C4-2B (cell line): ENCODE data around the gene LIG3.

ENCODE experiments used
- H3K27ac ChIP-seq: fragments of 450-650 bp; 2 replicates; pipeline ENCODE4 v1.5.1; 2017
- ZFX ChIP-seq: fragments of 450-650 bp; IDR thresholded peaks from 2 replicates; pipeline ENCODE4 v1.6.1; 2017
- TF ChIP-seq, protein P1 (sequence below): fragments of 450-650 bp; conservative IDR thresholded peaks from 2 replicates; pipeline ENCODE4 v1.5.1; 2017; ENCODE audit warnings: mild to moderate bottlenecking

The LIG3 gene

DNA sequence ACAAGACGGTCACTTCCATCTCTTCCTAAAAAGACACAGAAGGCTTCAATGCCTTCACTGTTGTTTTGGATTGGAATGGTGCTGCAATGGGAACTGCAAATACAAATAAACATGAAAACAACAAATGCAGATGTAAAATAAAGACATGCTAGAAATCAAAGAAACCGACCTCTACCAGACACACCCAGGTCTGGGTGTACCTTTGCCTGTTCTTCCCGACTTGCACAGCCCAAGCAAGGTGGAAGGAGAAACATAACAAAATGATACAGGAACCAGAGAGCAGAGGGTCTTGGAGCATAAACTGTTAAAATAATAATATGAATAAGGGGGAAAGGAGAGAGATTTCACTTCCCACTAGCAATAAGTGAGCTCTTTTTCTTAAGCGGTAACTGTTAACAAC, 65.9 kb downstream of the LIG3 start:
- TF ChIP-seq, protein P1, sequence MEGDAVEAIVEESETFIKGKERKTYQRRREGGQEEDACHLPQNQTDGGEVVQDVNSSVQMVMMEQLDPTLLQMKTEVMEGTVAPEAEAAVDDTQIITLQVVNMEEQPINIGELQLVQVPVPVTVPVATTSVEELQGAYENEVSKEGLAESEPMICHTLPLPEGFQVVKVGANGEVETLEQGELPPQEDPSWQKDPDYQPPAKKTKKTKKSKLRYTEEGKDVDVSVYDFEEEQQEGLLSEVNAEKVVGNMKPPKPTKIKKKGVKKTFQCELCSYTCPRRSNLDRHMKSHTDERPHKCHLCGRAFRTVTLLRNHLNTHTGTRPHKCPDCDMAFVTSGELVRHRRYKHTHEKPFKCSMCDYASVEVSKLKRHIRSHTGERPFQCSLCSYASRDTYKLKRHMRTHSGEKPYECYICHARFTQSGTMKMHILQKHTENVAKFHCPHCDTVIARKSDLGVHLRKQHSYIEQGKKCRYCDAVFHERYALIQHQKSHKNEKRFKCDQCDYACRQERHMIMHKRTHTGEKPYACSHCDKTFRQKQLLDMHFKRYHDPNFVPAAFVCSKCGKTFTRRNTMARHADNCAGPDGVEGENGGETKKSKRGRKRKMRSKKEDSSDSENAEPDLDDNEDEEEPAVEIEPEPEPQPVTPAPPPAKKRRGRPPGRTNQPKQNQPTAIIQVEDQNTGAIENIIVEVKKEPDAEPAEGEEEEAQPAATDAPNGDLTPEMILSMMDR: no peak
- TF ChIP-seq ZFX: no peak
- no peak overlapping the region for H3K27ac ChIP-seq

DNA sequence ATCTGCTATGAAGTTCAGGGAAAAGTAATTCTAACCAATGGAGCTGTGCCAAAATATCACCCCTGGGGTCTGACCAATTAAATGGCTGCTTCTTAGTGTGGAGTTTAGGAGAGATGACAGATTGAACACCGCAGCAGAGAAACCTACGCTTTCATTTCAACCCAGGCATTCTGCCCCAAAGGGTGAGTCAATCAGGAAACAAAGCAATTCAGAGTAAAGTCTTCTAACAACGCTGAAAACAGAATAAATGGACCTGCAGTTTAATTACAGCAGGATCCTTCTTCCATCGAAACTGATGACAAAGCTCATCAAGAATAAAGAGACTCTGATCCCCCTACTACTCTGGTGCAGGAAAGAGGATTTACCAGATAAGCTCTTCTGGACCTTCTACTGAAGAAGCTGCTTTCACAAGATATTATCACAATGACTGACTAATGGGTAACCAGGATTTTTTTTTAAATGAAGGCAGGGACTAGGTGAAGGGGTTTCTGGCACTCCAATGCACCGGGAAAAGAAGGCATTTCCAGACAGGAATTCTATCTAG, 66.5 kb downstream of the LIG3 start:
- no peak for TF ChIP-seq ZFX
- TF ChIP-seq, protein P1: no peak
- H3K27ac ChIP-seq: no peak overlapping the region

DNA sequence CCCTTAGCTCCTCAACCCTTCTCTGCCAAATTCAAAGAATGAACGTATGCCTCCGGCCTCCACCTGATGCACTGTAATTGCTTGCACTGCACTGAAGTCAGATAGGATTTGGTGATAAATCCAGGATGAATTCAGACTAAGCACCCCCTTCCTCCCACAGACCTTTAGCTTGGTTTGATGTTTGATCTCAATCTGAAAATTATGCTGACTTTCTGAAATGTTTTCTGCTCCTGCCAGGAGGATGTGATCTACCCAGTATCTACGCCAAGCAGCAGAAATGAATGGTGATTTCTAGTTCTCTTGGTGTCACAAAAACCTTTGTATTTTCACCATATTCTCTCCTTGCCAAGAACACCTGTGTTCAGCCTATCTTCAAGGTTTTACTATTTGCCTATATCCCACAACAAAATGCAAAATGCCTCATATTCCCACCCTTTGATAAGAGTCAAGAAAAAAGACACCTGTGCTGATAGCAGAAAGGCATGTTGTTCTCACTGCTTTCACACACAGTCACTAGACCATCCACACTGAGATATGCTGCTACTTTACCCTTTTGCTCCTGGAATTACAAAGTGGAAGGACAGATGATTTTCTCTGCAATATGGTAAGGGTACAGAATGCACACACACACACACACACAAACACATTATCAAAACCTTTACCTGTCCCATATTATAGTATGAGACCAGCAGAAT, 68.5 kb downstream of the LIG3 start:
- no peak overlapping the region for H3K27ac ChIP-seq
- TF ChIP-seq, protein P1: no peak
- TF ChIP-seq ZFX: no peak

DNA sequence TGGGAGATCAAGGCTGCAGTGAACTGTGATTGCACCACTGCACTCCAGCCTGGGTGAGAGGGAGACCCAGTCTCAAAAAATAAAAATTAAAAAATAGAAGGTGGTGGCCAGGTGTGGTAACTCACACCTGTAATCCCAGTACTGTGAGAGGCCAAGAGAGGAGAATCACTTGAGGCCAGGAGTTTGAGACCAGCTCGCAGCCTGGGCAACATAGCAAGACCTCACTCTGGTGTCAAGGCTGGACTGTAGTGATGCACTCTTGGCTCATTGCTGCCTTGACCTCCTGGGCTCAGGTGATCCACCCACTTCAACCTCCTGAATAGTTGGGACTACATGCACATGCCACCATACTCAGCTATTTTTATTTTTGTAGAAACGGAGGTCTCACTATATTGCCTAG, 69.9 kb downstream of the LIG3 start:
- no peak overlapping the region for H3K27ac ChIP-seq
- TF ChIP-seq ZFX: no peak
- TF ChIP-seq, protein P1: no peak

DNA sequence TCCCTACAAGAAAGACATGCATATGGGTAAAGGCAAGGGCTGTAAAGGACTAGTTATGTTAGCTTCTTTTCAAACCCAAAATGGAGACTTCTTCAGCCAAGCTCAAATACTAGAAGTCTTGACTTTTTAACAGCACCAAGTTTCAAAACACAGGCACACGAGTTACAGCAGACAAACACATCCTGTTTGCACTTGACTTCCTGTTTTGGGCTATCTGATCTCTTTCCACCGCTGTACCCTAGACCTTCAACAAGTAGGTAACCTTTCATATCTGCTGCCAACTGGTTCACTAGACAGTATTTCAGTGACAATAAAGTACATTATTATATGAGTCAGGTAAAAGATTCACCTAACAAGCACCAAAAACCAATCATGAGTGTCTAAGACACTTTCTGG, 70.9 kb downstream of the LIG3 start:
- H3K27ac ChIP-seq: no peak overlapping the region
- TF ChIP-seq, protein P1: no peak
- TF ChIP-seq ZFX: no peak

DNA sequence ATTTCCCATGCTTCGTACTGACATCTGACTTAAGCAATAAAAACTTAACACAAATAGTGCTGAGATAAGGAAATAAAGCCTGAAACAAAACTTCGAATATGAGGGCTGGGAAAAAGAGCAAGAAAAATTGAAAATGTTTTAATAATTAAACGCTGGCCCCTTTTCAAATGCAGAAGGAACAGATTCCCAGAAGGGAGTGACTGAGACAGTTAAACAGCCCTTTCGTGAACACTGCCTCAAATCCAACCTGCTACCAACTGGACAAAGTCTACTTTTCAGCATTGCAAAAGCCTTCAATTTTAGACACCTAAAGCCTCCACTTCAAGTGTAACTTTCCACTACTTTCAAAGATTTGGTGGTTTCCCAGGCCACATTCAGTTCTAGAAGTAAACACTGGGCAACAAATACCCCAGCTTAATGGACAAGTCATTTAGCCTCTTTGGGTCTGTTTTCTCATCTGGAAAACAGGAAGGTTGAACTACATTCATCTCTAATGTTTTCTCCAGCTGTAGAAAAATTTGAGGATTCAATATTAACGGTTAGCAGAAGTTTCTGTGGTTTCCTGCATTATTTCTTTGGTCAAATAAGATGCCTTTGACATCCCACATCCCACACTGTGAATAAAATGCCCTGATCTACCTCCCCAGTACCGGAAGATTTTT, 71.4 kb downstream of the LIG3 start:
- no peak overlapping the region for H3K27ac ChIP-seq

DNA sequence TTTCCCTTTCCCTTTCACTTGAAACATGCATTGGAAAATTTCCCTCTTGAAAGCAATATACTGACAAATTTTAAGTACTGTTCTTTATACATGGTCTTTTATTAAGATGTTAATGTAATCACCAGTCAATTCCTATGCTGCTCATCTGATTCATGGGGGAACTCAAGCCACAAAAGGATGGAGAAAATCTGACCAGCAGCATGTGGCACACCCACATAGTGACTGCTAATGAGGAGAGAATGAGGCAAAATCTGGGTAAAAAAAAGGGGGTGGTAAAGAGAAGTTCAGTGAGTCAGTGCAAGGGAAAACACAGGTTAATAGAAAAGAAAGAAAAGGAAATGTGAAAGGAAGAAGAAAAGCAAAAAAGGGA, 71.9 kb downstream of the LIG3 start:
- no peak overlapping the region for H3K27ac ChIP-seq
- TF ChIP-seq ZFX: no peak
- TF ChIP-seq, protein P1: no peak

More for the DNA sequence above, 71.4 kb downstream of the LIG3 start:
- TF ChIP-seq, protein P1: no peak
- TF ChIP-seq ZFX: no peak
